Astrocyte (in vitro differentiated cells and primary cell): ENCODE measurements around the gene GTF2H3. TPM values are rescaled to one million over a fixed set of nuclear protein-coding genes. Genes with fewer than 3 reads are reported as not detected.

ENCODE experiments used
- DNase-seq: peaks from one replicate; pipeline ENCODE4 v3.0.0-alpha.2; 2010; ENCODE audit warnings: low read depth
- FAIRE-seq: peaks from 2 replicates; lab custom pipeline; 2011; peaks lifted over from hg19 to GRCh38; lab: Jason Lieb, UNC
- H2AFZ ChIP-seq: 2 replicates; pipeline ENCODE4 v1.6.0; 2012; ENCODE audit warnings: low read depth, low read length, inconsistent platforms
- H3K27ac ChIP-seq: 2 replicates; pipeline ENCODE4 v1.5.1; 2011; ENCODE audit warnings: low read depth, low read length, inconsistent platforms
- H3K27me3 ChIP-seq: 2 replicates; pipeline ENCODE4 v1.6.0; 2011; ENCODE audit warnings: low read length, inconsistent platforms; ENCODE audit not compliant: insufficient read depth
- H3K36me3 ChIP-seq: 2 replicates; pipeline ENCODE4 v1.5.1; 2011; ENCODE audit warnings: low read length, inconsistent platforms; ENCODE audit not compliant: insufficient read depth
- H3K4me1 ChIP-seq: 2 replicates; pipeline ENCODE4 v1.5.1; 2011; ENCODE audit warnings: low read length, inconsistent platforms; ENCODE audit not compliant: insufficient read depth
- H3K4me2 ChIP-seq: 2 replicates; pipeline ENCODE4 v1.6.0; 2012; ENCODE audit warnings: low read length, inconsistent platforms
- H3K4me3 ChIP-seq: 2 replicates; pipeline ENCODE4 v1.5.1; 2011; ENCODE audit warnings: low read depth, mild to moderate bottlenecking, low read length, inconsistent platforms; ENCODE audit not compliant: insufficient read depth
- H3K79me2 ChIP-seq: 2 replicates; pipeline ENCODE4 v1.6.0; 2012; ENCODE audit warnings: mild to moderate bottlenecking, low read length, inconsistent platforms; ENCODE audit not compliant: insufficient read depth
- H3K9ac ChIP-seq: 2 replicates; pipeline ENCODE4 v1.6.0; 2012; ENCODE audit warnings: mild to moderate bottlenecking, low read length, inconsistent platforms
- H3K9me3 ChIP-seq: 2 replicates; pipeline ENCODE4 v1.5.1; 2012; ENCODE audit warnings: low read depth, mild to moderate bottlenecking, low read length, inconsistent platforms; ENCODE audit not compliant: insufficient read depth
- H4K20me1 ChIP-seq: 2 replicates; pipeline ENCODE4 v1.6.0; 2012; ENCODE audit warnings: low read length, inconsistent platforms; ENCODE audit not compliant: insufficient read depth
- H3K27ac Mint-ChIP-seq: one replicate; pipeline ENCODE4 v1.8.0; 2021; ENCODE audit warnings: mild to moderate bottlenecking, mixed read lengths; ENCODE audit not compliant: unreplicated experiment
- H3K27me3 Mint-ChIP-seq: one replicate; pipeline ENCODE4 v1.8.0; 2021; ENCODE audit warnings: low read depth, mixed read lengths; ENCODE audit not compliant: unreplicated experiment
- H3K36me3 Mint-ChIP-seq: one replicate; pipeline ENCODE4 v1.8.0; 2021; ENCODE audit warnings: low read depth, mixed read lengths; ENCODE audit not compliant: unreplicated experiment
- H3K4me1 Mint-ChIP-seq: one replicate; pipeline ENCODE4 v1.8.0; 2021; ENCODE audit warnings: low read depth, mixed read lengths; ENCODE audit not compliant: unreplicated experiment
- H3K4me3 Mint-ChIP-seq: one replicate; pipeline ENCODE4 v1.8.0; 2021; ENCODE audit warnings: mild to moderate bottlenecking, moderate library complexity, mixed read lengths; ENCODE audit not compliant: unreplicated experiment
- H3K9me3 Mint-ChIP-seq: one replicate; pipeline ENCODE4 v1.8.0; 2021; ENCODE audit warnings: mild to moderate bottlenecking, mixed read lengths; ENCODE audit not compliant: unreplicated experiment
- EZH2 ChIP-seq: IDR thresholded peaks from 2 replicates; pipeline ENCODE4 v1.6.1; 2012; ENCODE audit warnings: mild to moderate bottlenecking, low read length, inconsistent platforms; ENCODE audit not compliant: insufficient read depth
- total RNA-seq: library from RNA; stranded (reverse); gene quantifications from 2 replicates; pipeline ENCODE4 v1.2.1, GENCODE V29; 2021
- TF ChIP-seq, protein P1 (sequence below): IDR thresholded peaks from 2 replicates; pipeline ENCODE4 v1.5.1; 2011; ENCODE audit warnings: low read depth, mild to moderate bottlenecking, inconsistent platforms, low read length, moderate library complexity; ENCODE audit not compliant: insufficient read depth

The GTF2H3 gene
- total RNA-seq, 1 donor from 2014 or later: 41.2 TPM

DNA sequence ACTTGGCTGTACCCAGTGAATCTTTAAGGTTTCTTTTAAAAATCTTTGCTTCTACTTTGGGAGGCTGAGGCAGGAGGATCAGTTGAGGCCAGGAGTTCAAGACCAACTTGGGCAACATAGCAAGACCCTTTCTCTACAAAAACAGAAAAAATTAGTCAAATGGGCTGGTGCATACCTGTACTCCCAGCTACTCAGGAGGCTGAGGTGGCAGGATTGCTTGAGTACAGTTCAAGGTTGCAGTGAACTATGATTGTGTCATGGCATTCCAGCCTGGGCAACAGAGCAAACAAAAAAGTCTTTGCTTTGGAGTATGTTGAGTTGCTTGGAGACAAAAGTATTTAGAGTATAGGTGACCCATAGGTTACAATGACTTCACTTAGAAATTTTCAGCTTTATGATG lies 37.9 kb upstream of the GTF2H3 start:
- Mint-ChIP-seq H3K4me3 (no peak overlapping the region), H3K4me1 (peaks cover 16% of the 10 kb centered on the region), H3K9me3 (no peaks in the 10 kb centered on the region), H3K36me3 (no peaks in the 10 kb centered on the region), H3K27me3 (no peaks in the 10 kb centered on the region), H3K27ac (no peak overlapping the region)
- no peak overlapping the region for H3K4me3 ChIP-seq
- no peak overlapping the region for H2AFZ ChIP-seq
- H3K4me2 ChIP-seq: no peak overlapping the region
- TF ChIP-seq EZH2: no peak
- TF ChIP-seq, protein P1, sequence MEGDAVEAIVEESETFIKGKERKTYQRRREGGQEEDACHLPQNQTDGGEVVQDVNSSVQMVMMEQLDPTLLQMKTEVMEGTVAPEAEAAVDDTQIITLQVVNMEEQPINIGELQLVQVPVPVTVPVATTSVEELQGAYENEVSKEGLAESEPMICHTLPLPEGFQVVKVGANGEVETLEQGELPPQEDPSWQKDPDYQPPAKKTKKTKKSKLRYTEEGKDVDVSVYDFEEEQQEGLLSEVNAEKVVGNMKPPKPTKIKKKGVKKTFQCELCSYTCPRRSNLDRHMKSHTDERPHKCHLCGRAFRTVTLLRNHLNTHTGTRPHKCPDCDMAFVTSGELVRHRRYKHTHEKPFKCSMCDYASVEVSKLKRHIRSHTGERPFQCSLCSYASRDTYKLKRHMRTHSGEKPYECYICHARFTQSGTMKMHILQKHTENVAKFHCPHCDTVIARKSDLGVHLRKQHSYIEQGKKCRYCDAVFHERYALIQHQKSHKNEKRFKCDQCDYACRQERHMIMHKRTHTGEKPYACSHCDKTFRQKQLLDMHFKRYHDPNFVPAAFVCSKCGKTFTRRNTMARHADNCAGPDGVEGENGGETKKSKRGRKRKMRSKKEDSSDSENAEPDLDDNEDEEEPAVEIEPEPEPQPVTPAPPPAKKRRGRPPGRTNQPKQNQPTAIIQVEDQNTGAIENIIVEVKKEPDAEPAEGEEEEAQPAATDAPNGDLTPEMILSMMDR: no peak
- no peaks in the 10 kb centered on the region for H3K27me3 ChIP-seq
- no peak for DNase-seq
- H3K79me2 ChIP-seq: peaks cover 67% of the 10 kb centered on the region
- no peak overlapping the region for H3K27ac ChIP-seq
- H3K9me3 ChIP-seq: no peaks in the 10 kb centered on the region
- H4K20me1 ChIP-seq: peaks cover 68% of the 10 kb centered on the region
- no peak overlapping the region for H3K9ac ChIP-seq
- no peak for FAIRE-seq
- peaks cover 8% of the 10 kb centered on the region for H3K4me1 ChIP-seq
- peaks cover 38% of the 10 kb centered on the region for H3K36me3 ChIP-seq

DNA sequence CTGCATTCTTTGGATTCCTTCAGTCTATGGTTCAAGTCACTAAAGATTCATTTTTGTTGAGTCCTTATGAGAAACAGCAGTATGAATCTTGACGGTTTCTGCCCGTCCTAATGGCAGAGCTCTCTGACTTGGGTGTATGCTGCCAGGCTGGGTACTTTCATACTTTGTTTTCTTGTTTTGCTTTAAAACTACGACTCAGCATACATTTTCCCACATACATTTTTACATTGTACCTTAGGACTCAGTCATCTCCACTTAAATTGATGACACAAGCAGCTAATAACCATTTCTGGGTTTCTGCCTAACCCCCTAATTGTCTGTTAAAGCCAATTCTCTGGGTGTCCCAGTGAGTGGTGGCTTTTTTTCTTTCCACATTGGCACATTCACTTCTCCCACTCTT lies 36.5 kb upstream of the GTF2H3 start:
- peaks cover 61% of the 10 kb centered on the region for H3K79me2 ChIP-seq
- H3K4me1 ChIP-seq: peaks cover 3% of the 10 kb centered on the region
- no peaks in the 10 kb centered on the region for H3K27me3 Mint-ChIP-seq
- no peaks in the 10 kb centered on the region for H3K9me3 Mint-ChIP-seq
- TF ChIP-seq, protein P1: no peak
- TF ChIP-seq EZH2: no peak
- H3K9me3 ChIP-seq: no peaks in the 10 kb centered on the region
- H3K27me3 ChIP-seq: no peaks in the 10 kb centered on the region
- peaks cover 55% of the 10 kb centered on the region for H4K20me1 ChIP-seq
- H3K27ac ChIP-seq: no peak overlapping the region
- H2AFZ ChIP-seq: no peak overlapping the region
- H3K4me1 Mint-ChIP-seq: peaks cover 8% of the 10 kb centered on the region
- H3K9ac ChIP-seq: no peak overlapping the region
- H3K4me2 ChIP-seq: no peak overlapping the region
- no peak for DNase-seq
- H3K27ac Mint-ChIP-seq: no peak overlapping the region
- no peak overlapping the region for H3K4me3 ChIP-seq
- H3K36me3 Mint-ChIP-seq: no peaks in the 10 kb centered on the region
- peaks cover 33% of the 10 kb centered on the region for H3K36me3 ChIP-seq
- no peak overlapping the region for H3K4me3 Mint-ChIP-seq
- FAIRE-seq: no peak

DNA sequence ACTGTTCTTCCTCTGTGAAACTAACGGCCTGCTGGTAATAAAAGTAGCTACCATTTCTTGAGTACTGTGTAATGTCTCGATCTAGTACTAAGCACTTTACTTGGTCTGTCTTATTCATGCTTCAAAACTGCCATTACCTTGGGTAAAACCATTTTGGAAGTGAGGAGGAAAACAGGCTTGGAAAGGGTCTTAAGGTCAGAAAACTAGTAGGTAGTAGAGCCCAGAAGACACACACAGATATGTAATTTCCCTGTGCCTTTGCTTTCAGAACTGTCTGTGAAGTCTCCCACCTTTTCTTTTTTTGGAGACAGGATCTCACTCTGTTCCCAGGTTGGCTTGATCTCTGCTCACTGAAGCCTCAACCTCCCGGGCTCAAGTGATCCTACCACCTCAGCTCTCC lies 35.1 kb upstream of the GTF2H3 start:
- H3K27me3 Mint-ChIP-seq: no peaks in the 10 kb centered on the region
- no peak overlapping the region for H3K27ac ChIP-seq
- no peak for FAIRE-seq

More for the DNA sequence above, 35.1 kb upstream of the GTF2H3 start:
- no peaks in the 10 kb centered on the region for H3K9me3 Mint-ChIP-seq
- no peaks in the 10 kb centered on the region for H3K36me3 Mint-ChIP-seq
- no peak overlapping the region for H3K4me3 Mint-ChIP-seq
- TF ChIP-seq, protein P1: no peak
- TF ChIP-seq EZH2: no peak
- peaks cover 30% of the 10 kb centered on the region for H3K36me3 ChIP-seq
- H3K4me3 ChIP-seq: no peak overlapping the region
- peaks cover 49% of the 10 kb centered on the region for H4K20me1 ChIP-seq
- no peaks in the 10 kb centered on the region for H3K9me3 ChIP-seq
- no peak for DNase-seq
- H3K9ac ChIP-seq: no peak overlapping the region
- H3K27ac Mint-ChIP-seq: no peak overlapping the region
- H3K79me2 ChIP-seq: peaks cover 61% of the 10 kb centered on the region
- peaks cover 5% of the 10 kb centered on the region for H3K4me1 ChIP-seq
- H3K27me3 ChIP-seq: no peaks in the 10 kb centered on the region
- no peak overlapping the region for H2AFZ ChIP-seq
- peaks cover 11% of the 10 kb centered on the region for H3K4me1 Mint-ChIP-seq
- no peak overlapping the region for H3K4me2 ChIP-seq
